Vagina (tissue), 2 donors: ENCODE results near the gene VGLL2.
"Not testable (repeated sequence)": the region's sequence is repeated elsewhere in the genome, so short reads cannot be mapped to it uniquely, and the experiment has no call there.

Experiments used
- CTCF ChIP-seq, 3 experiments: fragments of 450-650 bp in 2 of 3; fragments of 200-600 bp in 1 of 3; sonication (generic) in 1 of 3; IDR thresholded peaks; one replicate each; pipeline ENCODE4 v1.5.1; 2017 to 2019; ENCODE audit warnings: antibody characterized with exemption in 3 of 3, mild to moderate bottlenecking in 2 of 3, moderate library complexity in 2 of 3
- POLR2A ChIP-seq, 2 donors: fragments of 450-650 bp; IDR thresholded peaks; one replicate each; pipeline ENCODE4 v1.6.1; 2017; ENCODE audit warnings: antibody characterized with exemption in 2 of 2, mild to moderate bottlenecking in 2 of 2, moderate library complexity in 2 of 2
- POLR2AphosphoS5 ChIP-seq, 2 donors: sonication (generic); formaldehyde crosslinking; IDR thresholded peaks; one replicate each; pipeline ENCODE4 v1.9.0; 2017; ENCODE audit warnings: antibody characterized with exemption in 2 of 2, mild to moderate bottlenecking in 2 of 2, low read depth in 1 of 2; ENCODE audit not compliant: insufficient read depth in 1 of 2

GRCh38 chr6:117244979-117245378 lies 20.4 kb upstream of the VGLL2 start:
- TF ChIP-seq CTCF (IDR thresholded peaks at IDR 0.05); POLR2AphosphoS5 (IDR thresholded peaks at IDR 0.05; ENCODE audit: insufficient read depth in 1 of 2, low read depth in 1 of 2); POLR2A (IDR thresholded peaks at IDR 0.05): not testable (repeated sequence)
